ENCODE data around the gene SZT2.
"Not testable (repeated sequence)": the region's sequence is repeated elsewhere in the genome, so short reads cannot be mapped to it uniquely, and the experiment has no call there.

The SZT2 gene

DNA sequence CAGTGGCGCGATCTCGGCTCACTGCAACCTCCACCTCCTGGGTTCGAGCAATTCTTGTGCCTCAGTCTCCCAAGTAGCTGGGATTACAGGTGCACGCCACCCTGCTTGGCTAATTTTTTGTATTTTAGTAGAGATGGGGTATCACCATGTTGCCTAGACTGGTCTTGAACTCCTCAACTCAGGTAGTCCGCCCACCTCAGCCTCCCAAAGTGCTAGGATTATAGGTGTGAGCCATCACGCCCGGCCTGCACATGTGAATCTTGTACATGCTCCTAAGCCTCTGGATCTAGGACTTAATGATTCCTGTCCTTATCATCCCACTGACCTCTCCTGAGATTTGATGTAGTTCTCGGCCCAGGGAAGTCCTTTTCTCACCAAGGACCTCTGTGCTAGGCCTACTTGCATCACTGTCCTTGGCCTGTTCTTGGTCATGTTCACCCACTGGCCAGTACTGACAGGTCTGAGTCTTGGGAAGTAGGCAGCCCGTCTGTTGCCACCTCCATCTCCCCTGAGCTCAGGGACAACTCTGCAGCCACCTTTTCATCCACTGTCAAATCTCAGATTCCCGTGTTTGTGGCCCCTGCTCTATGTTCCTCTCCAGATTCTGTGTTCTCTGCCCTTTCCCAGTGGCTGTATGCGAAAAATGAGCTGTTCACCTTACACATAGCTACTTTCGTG, 54.6 kb downstream of the SZT2 start:
- DNase-seq = no peak

DNA sequence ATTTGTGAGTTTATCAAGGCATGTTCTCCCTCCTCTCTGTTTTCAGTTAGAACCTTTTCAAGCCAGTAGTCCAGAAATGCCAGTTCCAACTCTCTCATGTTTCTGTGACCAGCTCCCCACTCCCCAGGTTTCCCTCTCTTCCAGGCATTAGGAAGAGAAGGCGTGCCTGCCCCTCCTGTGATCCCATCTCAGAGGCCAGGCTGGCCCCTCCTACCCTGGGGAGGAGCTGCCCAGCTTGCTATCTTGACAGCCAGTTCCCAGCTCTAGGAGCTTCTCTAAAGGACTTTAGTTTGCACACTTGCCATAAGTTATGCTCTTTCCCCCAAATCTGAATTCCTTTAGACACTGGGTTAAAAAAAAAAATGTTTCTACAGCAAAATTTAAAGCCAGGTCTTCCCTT, 55.1 kb downstream of the SZT2 start:
- no peak for DNase-seq

DNA sequence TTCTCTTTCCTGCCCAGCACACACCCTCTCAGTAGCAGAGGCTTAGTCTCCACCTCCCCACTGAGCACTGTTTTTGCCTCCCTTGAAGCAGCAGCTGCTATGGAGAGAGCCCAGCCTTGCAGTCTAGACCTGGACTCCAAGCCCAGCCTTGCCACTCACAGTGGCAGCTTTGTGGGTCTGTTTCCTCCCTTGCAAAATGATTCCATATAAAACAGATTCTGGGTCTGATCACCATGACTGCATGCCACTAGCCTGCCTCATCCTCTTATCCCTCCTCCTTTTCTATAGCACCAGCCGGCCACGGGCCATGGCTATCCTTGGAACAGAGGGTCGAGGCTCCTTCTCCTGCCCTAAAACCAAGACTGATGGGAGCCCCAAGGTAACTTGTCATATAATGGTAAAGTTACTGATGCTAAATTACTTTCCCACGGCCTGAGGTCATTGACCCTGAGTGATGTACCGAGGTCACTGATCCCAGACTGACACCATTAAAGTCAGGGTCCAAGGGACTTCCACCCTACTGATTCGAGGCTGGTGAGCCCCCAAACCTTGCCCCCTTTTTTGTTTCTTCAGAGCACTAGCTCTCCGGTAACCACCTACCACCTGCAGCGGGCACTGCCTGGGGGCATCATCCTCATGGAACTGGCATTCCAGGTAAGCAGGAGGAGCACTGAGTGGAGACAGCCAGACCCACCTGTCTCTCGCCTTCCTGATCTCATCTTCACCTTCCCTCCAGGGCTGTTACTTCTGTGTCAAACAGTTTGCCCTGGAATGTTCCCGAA, 56.1 kb downstream of the SZT2 start:
- no peak for DNase-seq

DNA sequence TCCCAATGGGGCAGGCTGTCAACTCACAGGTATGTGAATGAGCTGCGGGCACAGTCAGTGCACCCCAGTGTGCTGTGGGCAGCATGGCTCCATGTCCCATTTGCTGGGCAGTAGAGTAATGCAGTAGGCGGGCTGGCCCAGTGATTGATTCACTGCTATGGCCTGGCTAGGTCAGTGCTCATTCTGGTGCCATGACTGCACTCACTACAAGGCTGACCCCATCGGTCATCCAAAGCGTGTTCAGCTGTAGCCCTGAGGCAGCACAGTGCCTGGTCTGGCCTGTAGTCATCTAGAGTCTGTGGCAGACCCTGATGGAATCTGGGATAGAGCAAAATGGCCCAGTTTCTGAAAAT, 56.7 kb downstream of the SZT2 start:
- no peak for DNase-seq

DNA sequence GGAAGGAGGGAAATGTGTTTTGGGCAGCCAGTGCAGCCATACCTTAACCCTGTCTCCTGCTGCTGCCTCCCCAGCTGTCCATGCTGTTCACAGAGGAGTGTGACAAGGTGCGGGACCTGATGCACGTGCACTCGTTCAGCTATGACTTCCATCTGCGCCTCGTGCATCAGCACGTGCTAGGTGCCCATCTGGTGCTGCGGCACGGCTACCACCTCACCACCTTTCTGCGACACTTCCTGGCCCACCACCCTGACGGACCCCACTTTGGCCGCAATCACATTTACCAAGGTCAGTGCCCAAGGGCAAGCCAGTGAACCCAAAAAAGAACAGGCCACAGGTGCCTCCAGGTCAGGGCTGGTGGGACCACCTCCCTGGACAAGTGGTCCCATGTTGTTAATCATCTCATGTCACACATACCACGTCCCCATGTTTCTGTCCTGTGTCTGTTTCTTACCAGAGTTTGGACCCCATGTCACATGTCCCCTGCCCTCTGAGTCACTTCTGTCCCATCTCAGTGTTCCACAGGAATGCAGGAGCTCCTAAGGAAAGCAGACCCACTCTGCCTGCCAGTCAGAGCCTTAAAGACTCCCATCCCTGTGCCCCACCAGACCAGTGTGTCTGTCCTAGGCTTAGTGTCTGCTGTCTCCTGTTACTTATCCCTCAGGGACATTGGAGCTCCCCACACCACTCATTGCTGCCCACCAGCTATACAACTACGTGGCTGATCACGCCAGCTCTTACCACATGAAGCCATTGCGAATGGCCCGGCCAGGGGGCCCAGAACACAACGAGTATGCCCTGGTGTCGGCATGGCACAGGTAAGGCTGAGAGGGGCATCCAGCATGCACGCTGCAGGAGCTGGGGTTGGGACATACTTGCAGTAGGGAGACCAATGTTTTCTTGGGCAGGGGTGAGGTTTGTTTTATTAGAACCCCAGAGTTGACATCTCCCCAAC, 57.5 kb downstream of the SZT2 start:
- no peak for DNase-seq

DNA sequence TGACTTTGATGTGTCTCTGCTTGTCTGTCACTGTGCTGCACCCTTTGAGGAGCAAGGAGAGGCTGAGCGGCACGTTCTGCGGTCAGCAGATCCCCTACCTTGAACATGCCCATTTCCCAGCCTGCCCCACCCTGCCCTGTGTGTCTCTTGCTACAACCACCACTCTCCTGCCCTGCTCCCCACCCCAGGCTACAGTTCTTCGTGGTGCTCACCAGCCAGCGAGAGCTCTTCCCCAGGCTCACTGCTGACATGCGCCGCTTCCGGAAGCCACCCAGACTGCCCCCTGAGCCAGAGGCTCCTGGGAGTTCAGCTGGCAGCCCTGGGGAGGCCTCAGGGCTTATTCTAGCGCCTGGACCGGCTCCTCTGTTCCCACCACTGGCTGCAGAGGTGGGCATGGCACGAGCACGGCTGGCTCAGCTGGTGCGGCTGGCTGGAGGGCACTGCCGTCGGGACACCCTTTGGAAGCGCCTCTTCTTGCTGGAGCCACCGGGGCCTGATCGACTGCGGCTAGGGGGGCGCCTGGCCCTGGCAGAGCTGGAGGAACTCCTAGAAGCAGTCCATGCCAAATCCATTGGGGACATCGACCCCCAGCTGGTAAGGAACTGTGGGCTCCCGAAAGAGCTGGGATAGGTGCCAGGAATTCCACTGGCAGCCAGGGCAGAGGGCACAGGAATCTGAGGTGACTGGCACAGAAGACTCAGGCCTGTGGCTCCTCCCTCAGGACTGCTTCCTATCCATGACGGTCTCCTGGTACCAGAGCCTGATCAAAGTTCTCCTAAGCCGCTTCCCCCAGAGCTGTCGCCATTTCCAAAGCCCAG, 58.4 kb downstream of the SZT2 start:
- no peak for DNase-seq

DNA sequence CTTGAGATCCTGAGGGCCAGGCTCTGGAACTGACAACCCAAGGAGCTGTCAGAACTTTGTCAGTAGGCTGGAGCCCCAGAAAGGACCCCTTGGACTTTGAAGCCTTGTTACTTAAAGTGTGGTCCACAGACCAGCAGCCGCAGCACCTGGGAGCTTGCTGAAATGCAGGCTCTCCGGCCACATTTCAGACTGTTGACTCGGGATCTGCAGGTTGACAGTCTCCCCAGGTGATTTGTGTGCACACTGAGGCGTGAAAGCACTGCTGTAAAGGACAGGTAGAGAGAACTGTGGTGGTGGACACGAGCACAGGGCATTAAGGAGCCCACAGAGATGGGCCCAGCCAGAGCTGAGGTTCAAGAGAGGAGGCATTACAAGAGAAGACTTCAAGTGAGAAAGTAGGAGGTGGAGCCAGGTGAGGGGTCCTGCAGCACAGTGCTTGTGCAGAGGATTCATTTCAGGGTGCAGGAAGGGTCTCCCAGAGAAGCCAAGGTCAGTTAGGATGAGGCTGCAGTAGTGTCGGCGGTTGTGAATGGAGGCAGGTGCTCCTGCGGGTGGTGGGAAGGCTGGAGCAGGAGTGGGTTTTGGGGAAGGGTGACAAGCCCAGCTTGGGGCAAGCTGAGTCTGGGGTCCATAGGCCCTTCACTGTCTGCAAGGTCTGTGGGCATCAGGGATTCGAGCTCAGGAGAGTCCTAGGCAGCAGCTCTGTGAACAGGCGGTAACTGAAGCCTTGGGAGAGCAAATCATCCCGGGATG, 59.4 kb downstream of the SZT2 start:
- no peak for DNase-seq

DNA sequence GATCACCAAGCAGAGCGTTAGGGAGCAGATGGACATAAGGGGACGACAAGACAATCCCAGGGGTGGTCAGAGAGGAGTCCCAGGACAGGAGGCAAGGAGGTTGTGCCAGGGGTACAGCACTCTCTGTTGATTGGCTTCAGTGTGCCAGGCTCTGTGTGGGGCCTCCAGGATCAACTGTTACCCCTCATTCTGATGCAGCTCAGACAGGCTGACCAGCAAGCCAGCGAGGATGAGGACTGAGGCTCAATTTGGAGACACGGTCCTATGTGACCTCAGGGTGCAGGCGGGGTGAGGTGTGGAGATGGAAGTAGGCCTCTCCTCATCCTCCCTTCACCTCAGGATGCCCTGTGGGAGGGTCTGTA, 60.0 kb downstream of the SZT2 start:
- DNase-seq = no peak

DNA sequence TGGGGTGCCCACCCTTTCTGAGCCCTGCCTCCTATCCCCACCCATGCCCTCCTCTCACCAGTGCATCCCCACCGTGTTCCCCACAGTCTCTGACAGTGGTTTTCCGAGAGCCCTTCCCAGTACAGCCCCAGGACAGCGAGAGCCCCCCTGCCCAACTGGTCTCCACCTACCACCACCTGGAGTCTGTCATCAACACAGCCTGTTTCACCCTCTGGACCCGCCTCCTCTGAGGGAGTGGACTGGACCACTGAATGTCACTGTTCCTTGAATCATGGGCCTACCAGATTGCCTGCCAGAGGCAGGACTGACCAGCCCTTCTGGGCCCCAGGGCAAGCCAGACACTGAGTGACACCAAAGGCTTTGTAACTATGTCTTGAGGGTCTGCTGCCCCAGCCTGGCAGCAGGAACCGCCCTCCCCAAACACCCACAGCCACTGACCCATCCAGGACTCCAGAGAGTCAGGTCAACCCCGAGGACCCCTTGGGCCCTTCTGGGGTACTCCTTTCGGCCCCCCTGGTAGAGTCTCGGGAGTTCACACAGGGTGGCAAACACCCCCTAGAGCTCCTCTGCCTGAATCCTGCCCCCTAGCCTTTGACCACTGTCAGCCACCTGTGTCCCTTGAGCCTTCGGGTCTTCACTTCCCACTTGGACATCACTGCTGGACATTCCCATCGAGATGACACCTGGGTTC, 60.7 kb downstream of the SZT2 start:
- no peak for DNase-seq

DNA sequence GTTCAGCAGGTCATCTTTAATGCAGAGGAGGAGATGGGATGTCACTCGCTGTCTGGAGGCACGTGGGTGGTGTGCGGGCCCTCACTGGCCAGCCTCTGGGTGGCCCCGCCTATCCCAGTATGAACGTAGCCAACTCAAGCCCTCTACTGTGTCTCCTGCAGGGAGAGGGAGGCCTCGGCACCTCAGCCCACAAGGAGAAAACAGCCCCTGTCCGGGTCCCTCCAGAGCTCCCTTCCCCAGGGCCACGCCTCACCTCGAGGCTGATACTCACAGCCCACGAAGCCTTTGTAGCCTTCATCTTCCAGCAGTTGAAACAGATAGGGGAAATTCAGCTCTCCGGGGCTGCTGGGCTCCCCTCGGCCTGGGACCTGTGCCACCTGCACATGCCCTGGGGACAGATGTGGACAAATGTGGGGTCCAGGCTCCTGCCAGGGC, 61.5 kb downstream of the SZT2 start:
- no peak for DNase-seq

DNA sequence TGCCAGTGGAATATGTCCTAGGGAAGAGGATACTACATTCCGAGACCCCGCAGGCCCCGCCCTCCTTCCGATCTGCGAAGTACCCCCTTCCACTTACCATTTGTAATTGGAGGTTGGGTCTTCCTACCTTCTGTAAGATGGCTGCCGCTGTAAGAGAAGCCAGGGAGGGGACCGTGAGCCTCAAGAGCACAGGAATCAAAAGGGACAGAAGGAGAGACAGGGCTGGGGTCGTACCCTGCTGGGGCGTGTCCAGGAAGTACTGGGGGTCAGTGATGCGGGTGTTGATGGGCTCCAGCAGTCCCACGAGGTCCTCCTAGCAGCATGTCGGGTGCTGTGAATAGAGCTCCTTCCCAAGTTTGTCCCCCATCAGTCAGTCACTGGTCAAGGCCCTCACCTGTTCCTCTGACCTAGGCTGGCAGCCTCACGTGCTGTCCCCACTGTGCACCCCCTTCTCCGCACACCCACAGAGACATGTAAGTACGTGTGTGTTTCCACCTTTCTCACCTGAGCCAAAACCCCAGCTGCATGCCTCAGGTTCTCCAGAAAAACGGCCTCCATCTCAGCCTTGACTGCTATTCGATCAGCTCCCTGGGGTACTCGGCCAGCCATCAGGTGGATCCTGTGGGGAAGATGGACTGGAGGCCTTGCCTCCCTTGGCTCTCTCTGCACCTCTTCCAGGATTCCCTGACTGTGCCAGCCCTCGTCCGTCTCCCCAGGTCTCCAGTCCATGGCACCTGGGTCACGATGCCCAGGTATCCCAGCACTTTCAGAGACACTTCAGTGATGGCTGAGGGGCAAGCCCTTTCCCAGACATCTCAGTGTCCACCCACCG, 62.2 kb downstream of the SZT2 start:
- no peak for DNase-seq

DNA sequence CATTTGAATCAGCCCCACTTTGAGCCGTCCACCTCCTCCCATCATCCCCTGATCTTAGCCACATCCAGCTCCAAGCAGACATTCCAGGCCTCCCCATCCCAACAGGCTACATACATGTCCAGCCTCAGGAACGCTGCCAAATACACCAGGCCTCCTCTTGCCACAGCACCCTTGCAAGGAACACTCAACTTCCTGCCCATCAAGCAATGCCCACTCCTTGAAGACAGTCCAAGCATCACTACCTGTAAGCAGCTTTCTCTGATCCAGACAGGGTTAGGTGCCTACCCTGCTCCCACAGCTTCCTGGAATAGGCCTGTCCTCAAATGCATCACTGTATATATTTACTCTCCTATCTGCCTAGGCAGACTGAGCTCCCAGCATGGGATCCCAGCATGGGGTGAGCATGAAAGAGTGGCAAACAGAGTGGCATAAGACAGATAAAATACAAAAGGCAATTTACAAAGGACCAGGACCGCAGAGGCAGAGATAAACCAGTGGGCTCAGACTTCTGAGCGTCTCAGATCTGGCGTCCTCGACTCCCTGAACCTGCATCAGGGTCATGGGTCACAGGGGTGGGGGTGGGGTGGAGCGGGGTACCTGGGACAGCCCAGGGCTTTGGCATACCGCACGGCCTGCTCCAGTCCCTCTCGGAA, 63.2 kb downstream of the SZT2 start:
- DNase-seq = peak; percentile 60

DNA sequence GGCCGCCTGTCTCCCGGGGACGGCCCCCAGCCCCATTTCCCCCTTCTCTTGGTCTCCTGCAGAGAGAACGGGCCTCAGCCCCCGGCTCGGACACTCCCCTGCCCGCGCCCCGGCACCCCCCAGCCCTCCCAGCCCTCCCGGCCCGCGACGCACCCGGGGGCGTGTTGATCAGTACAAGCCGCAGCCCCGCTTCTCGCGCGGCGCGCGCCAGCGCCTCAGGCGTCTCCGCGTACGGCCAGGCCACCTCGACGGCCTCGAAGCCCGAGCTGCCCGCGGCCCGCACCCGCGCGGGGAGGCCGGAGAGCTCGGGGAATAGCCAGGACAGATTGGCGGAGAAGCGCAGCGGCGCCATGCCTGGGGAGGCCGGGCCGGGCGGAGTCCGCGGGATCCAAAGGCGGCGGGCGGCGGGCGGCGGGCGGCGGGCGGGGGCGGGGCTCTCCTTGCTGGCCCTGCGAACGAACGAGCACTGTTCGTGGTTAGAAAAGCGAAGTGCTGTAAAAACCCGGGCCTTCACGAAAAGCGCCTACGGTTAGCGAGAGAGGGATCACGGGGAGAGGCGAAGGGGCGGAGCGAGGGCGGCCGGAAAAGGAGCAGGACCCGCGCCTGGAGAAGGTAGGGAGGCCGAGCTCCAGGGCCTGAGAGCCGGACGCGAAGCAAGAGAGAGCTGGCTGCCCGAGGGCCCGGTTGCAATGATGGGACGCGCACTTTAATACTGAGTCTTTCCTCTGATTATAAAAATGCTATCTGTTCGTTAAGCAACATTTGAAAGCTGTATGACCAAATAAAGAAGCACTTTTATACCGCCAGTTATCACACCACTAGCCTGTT, 64.0 kb downstream of the SZT2 start, which contains the start of gene HYI:
Gene HYI, minus strand, starts transcription at position 490 of the 828 bp plus-strand sequence. Its CDS starts 138 bp downstream, at position 352.
- DNase-seq = peak; percentile 86

DNA sequence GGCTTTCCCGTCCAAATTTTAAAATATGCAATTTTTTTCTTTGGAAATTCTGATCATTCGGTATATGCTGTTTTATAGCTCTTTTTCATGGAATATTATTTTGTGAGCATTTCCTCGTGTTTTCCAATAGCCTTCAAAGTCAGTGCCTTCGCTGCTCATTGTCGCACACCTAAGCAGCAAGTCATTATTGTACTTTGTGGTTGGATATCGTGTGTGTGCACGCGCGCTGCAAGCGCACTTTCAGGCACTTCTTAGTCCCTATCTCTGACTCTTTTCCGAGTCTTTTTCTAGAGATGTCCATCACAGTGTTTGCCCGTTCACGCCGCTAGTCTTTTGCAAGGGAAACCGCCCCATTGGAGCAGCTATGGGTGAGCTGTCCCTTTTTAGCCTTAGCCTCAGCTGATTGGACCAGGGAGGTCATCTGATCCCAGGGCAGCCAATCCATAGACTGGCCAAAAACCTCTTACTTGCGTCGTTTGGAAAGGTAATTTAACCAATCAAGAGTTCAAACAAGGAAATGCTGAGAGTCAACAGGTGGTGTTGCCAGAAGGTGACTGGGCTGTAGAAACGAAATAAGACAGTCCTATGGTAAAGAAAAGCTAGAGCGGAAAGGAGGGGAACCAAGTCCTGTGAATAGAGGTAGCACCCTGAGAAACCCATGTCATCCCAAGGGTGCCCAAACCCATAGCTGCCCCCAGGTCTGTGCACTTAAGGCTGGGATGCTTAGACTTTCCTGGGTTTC, 64.7 kb downstream of the SZT2 start:
- peak; percentile 88 for DNase-seq

DNA sequence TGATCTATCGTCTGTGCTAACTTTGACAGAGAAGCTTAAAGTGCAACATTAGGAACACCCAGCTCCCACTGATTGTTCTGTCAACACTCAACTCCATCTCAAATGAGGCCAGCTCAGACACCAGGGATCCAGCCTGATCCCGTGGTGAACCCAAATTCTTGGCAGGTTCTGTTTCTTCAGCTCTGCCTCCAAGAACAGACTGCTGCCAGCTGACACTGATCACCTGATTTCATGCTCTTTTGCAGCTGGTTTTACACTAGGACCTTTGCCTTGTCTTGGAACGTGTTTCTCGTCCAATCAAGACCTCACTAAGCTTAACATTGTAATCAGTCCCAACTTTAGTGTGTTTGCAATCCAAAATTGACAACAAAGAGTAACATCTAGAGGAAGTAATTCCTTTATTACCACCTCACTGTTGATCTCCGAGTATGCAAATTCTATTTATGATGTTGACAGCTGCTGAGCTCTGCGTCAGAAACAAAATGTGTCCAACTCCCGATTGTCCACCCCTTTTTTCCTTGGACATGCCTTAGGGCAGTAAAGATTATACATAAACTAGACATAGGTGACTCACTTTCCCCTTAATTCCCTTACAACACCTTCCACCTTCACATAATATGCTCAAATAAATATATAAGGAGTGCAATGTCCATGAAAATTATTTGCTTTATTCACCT, 65.7 kb downstream of the SZT2 start:
- DNase-seq = no peak

DNA sequence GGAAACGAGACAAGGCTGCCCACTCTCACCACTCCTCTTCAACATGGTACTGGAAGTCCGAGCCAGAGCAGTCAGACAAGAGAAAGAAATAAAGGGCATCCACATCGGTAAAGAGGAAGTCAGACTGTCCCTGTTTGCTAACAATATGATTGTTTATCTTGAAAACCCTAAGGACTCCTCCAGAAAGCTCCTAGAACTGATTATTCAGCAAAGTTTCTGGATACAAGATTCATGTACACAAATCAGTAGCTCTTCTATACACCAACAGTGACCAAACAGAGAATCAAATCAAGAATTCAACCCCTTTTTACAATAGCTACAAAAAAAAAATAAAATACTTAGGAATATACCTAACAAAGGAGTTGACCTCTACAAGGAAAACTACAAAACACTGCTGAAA, 68.7 kb downstream of the SZT2 start:
- DNase-seq = not testable (repeated sequence)

DNA sequence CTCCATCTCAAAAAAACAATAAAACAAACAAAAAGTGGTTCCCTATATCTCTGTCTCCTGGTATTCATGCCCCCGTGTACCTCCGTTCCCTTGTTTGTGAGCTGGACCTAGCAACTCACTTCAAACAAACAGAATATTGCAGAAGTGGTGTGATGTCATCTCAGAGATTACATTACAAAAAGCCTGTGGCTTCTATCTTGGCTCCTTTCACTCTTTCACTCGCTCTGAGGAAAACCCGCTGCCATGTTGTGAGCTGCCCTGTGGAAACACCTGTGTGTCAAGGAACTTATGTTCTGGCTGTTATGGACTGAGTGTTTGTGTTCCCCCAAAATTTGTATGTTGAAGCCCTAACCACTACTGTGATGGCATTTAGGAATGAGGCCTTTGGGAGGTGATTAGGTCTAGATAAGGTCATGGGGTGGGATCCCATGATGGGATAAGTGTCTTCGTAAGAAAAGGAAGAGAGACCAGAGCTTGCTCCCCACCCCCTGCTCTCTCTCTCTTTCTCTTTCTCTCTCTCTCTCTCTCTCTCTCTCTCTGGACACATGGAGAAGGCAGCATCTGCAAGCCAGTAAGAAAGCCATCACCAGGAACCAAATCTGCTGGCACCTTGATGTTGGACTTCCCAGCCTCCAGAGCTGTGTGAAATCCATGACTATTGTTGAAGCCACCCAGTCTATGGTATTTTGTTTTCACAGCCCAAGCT, 71.4 kb downstream of the SZT2 start:
- DNase-seq = no peak
